GM21423 (cell line): ENCODE results near the gene GNAI3.

ENCODE experiments used
- ATAC-seq: cut with Tn5 transposase; IDR thresholded peaks from one replicate; pipeline ENCODE4 v1.9.1; 2021; ENCODE audit warnings: mild to moderate bottlenecking, moderate library complexity; ENCODE audit not compliant: unreplicated experiment

GNAI3 gene

DNA sequence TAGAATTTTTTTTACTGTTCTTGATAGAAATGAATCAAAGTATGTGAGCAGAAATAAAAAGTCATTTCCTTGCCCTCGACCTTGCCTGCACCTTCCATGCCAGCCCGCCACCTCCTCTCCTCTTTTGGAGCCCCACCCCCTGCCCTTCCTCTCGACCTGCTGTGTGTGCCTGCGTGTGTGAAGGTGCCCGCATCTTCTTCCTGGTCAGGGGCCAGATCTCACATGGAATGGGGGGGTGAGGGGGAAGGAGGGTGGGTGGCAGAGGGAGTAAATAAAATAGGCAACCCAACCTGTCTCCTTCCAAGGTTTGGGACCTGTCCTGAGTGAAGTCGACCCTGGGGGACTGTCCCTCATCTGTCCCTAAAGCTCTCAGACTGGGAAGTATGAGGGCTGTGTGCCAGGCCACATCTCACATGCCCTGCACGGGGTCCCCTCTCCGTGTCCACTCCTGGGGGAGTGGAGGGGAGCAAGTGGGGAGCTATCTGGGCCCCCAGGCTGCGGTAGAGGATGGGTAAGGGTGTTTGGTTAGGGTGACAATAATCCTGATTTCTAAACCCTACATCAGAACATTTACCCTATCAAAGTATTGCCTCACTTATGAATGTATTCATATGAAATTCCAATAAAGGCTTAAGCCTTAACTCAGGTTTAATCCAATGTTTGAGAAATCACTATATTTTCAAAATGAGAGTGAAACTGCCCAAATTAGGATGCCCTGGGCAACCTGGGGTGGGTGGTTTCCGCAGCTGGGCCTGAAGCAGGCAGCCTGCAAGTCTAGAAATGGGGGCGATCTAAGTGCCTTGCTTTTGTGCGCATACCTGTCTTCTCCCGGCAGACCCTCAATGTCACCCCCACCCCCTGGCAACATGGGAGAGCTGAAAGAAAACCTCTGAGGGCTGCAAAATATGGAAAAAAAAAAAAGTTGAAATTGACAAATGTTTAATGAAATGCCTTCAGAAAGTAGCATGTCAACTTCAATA is 86.6 kb downstream of the GNAI3 start:
- ATAC-seq: no peak

DNA sequence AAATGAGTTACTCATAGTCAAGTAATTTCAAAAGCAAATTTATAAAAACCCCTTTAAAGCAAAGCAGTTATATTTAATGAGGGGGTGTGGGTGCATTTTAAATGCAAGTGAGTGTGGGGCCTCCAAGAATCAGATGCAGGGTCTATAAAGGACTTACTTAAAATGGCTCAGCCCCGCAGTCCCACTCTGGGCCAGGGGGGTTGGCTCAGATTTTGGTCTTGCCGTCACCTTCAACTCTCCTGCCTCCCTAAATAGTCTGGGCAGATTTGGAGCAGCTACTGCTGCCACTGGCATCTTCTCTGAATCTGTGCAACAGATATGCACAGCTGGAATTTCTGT is 87.4 kb downstream of the GNAI3 start:
- no peak for ATAC-seq

DNA sequence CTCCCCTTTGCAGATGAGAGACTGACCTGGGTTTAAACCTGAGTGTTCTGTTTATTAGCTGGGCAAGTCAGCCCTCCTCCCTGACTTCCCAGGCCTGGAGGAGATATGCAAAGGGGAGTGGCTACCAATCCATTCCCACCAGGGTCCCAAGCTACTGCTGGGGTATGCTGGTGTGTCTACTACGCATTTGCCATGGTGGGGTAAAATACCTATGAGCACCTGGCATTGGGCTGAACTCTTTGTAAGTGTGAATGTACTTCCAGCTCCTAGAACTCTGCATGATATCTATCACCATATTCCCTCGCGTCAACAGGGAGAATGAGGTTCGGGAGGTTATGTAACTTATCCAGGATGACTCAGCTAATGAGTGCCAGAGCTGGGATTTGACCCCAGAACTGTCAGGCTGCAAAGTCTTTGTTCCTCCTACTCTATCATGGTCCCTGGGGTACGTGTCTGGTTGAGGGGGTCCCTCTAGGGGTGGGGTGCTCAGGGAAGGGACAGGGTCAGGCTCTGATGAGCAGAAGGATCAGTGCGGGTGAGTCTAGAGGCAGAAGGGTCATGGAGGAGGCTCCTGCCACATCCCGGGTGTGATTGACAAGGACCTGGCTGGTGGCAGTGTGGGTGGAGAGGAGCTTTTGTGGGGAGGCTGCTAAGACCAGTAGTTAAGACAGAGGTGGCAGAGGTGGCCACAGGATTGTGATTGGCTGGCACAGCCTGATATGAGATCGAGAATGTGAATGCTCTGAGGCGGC is 88.0 kb downstream of the GNAI3 start:
- ATAC-seq: no peak

DNA sequence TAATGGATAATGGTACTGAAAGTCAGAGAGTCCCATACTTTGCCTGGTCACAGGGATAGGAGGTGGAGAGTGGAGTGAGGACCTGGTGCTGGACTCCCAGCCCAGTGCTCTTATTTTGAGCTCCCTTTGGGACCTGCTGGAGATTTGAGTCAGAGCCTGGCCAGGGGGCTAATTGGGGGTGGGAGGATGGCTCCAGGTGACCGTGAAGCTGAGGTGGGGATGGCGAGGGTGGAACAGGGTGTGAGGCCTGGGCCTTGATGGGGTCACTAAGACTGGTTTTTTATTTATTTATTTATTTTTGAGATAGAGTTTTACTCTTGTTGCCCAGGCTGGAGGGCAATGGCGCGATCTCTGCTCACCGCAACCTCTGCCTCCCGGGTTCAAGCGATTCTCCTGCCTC is 89.0 kb downstream of the GNAI3 start:
- ATAC-seq: no peak

DNA sequence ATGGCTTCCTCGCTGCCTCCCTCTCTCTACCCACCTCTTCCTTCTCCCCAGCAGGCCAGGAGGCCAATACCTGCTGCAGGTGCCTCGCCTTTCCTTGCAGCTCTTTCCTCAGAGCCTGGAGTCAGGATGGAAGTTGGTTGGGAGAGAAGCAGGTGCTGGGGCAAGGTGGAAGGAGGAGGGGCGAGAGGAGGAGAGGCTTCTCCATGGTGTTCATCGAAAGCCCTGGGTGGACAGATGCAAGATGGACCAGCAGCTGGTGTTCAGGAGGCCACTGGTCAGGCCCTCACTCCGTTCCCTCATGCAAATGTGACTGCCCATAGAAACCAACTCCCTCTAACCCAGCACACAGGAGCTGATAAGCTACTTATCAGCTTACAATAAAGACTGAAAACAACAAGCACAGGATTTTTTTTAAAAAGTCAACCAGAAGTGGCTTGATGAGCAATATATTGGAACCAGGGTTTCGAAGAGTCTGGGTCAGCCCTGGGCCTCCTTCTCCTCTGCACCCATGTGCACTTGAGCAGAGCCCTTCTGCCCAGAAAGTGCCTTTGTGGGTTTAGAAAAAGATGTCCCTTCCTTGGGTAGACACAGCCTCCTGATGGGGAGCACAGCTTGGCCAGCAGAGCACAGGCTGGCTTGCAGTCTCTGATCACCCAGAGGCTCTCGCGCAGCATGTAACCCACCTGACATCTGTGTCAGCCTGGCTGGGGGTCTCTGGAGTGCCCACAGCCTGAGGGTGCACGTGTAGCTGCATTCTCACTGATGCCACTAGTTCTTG is 90.8 kb downstream of the GNAI3 start:
- ATAC-seq: no peak

DNA sequence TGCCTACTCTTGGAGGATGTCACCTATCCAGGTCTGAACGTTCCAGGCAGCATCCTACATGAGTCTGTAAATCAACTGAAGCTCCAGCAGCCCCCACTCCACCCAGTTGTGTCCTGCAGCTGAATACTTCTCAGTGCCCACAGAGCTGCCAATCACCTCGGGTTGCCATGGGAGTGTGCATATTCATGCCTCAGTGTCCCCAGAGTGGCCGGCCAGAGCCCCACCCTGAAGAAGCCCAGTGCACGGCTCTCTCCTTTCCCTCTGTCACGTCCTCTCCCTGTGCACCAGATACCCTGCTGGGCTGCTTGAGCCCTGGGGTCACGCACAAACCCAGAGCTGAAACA is 91.4 kb downstream of the GNAI3 start:
- ATAC-seq: no peak

DNA sequence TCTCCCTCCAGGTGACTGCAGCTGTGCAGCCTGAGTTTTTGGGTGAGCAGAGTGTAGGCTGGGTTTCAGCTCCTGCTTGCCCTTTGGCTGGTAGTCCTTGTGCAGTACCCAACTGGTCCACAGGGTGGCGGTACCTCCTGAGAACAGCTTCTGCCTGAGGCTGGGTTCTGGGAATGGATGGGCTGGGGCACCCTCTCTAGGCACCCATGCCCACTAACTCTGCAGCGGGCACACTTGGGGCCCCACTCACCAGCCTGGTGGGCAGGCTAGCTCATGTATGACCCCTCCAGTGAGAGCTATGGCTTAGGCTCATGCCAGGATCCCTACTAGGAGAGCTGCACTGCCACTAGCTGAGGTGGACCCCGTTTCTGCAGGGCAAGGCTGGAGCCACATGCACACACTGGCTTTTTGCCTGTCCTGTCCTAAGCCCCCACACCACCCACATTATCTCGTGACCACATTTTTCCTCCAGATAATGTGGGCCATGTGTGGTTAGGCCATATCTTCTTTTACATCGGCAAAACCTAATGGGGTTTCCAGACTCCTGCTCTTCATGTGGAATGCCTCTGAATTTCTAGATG is 92.0 kb downstream of the GNAI3 start:
- ATAC-seq: peak; percentile 51

DNA sequence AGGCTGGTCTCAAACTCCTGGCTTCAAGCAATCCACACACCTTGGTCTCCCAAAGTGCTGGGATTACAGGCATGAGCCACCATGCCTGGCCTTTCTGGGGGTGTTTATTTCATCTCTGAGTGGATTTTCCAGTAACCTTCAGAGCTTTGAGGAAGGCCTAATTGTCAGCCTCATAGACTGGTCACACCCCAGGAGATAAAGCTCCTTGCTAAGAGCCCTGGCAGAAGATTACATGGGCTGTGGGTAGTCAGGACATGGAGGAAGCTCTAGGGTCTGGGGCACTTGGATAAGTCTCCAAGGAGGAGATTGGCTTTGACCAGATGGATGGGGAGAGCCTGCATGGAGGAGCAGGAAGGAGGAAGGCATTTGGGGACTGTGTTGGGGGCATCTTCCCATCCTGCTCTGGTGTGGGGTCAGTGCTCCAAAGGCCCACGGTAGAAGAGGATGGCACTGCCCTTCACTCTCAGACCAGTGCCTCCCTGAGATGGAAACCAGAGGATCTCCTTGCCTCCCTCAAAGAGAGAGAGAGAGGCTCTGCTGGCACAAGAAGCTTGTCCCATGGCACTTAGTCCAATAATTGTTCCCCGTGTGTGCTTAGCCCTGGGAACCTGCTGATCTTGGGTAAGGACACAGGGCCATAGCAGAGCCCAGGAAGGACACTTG is 92.8 kb downstream of the GNAI3 start:
- no peak for ATAC-seq

DNA sequence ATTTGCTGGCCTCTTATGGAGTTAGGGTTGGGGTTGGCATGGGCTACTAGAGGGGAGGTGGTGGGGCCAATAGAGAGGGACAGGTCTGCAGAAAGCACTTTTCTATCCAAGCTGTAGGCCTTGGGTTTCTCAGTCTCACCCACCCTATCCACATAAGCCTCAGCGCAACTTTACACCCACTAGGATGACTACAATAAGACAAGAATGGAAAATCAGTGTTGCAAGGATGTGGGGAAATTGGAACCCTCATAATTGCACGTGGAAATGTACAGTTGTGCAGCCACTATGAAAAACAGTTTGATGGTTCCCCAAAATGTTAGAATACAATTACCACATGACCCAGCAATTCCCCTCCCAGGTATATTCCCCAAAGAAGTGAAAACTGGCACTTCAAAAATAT is 93.4 kb downstream of the GNAI3 start:
- ATAC-seq: no peak

DNA sequence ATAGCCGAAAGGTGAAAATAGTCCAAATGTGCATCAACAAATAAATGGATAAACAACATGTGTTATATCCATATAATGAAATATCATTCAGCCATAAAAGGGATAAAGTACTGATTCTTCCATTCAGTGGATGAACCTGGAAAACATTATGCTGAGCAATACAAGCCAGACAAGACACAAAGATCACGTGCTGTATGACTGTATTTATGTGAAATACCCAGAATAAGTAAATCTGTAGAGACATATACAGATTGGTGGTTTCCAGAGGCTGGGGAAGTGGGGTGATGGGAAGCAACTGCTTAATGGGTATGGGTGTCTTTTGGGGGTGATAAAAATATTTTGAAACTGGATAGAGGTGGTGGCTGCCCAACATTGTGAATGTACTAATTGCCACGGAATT is 94.2 kb downstream of the GNAI3 start:
- ATAC-seq: no peak

DNA sequence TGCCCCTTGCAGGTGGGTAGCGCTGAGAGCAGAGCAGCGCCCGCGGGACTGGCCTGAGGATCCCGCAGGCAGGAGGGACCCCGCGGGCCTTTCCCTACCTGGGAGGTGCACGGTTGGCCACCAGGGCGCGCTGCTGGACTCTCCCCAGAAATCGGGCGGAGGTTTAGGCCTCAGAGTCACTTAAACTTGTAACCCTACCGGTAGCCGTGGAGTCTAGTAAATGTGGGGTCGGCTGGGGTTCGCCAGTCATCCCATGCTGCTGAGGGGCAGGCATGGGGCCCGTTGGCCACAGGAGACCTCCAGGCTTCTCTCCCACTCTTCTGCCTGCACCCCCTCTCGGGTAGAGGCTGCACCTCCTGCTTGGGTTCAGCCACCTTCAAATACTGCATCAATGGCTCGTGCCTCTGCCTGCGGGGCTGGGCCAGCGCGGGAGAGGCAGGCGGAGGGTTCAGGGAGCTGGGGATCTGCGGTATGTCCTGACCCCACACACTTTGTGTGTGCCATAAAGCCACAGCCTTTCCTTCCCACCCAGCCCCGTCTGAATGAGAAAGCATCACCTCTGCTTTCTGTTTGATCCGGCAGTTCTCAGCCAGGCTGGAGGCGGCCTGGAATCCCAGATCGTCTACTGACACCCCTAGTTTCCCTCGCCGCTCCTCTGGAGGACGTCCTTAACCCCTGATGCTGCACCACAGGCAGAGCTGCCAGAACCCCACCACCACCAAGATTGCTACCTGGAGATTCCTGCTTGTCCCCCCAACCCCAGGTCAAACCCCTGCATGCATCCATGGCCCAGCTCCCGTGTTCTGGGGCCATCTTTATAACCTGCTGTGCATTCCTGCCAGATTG is 95.2 kb downstream of the GNAI3 start:
- ATAC-seq: peak; percentile 88

DNA sequence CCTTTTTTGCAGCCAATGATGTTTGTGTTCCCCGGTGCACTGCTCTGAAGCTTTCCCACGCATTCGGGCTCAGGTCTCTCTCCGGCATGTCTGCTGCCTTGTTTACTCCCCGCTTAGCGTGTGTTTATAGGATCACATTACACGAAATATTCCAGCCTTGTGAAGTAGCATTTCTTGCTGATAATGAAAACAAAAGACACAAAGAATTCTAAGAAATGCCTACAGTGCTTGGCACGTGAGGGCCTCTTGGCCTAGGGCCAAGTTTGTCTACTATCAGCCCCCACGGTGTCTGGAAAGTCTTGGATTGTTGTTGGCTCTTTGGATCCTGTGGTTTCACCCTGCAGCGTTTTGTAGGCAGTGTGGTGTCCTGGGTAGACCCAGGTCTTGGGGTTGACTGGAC is 96.3 kb downstream of the GNAI3 start:
- no peak for ATAC-seq

DNA sequence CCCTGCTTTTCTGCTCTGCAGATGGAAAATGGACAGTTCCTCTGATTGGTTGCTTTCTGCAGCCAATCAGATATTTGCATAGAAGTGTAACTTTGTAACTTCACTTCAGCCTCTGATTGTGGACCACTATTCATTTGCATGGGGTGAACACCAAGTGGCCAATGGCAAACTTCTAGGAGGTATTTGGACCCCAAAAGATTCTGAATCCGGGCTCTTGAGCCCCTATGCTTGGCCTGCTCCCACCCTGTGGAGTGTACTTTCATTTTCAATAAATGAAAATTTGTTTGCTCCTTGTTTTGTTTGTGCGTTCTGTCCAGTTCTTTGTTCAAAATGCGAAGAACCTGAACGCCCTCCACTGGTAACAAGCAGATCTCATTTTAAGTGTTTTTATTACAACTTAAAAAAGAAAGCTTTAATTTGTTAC is 101.1 kb downstream of the GNAI3 start:
- ATAC-seq: no peak

DNA sequence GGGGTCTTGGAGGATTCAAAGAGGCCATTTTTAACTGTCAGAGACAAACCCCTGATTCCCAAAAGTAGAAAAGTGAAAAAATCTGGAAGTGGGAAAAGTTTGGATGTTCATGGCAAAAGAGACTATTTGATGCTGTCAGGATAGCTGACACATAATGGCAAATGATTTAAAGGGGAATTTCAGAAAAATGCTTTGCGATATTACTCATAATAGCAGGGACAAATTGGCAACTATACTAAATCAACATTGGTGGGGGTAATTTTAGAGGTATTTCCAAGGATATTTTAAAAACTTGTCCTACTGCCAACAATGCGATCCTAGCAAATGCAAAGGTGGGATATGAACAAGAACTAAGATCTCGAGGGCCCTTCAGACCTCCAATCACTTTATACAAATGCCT is 102.2 kb downstream of the GNAI3 start:
- no peak for ATAC-seq

DNA sequence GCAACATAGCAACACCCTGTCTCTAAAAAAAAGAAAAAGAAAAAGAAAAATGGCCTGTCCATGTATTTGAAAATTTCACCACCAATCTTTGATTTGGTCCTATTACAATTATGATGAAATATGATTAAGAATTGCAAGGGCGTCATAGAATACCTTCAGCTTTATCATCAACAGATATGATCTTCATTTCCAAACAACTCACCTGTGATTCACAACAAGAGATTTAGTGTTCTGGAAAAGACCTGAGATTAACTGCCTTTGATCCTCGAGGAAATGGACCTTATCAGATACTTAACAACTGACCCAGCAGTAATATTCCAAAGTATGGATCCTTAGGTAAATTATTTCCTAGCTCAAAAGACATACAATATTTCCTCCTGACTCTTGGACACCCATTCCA is 104.0 kb downstream of the GNAI3 start:
- ATAC-seq: no peak

DNA sequence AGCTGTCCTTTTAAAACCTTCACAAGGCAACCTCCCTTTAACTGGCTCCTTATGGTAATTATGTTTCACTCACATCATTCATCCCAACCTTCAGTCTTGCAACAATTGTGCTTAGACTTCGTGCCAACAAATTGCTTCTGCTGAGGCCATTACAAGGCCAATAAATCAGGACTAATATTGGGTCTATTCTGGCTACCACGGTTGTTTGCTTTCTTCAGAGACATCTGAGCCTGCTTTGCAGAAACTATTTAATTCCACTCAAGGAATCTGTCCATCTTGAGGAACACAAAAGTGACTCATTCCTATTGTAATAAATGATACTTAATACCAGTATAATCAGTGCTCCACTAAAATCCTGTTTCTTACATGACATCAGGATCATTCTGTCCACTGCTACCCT is 104.9 kb downstream of the GNAI3 start:
- ATAC-seq: no peak

DNA sequence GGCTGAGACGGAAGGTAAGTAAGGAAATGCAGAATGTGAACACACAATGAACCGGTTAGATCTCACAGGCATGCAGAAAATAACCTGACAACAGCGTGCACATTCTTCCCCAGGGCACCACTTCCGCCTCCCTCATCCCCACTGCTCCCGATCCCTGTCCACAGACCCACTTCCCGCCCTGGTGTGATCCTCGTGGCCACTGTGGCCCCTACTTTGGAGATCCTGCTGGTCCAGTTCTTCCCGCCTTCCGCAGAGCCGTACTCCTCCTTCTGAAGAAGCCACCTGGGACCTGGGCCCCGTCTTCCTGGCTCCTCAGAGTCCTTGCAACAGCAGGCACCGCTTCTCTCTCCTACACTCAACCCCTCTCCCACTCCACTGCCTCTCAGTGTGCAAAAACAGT is 106.1 kb downstream of the GNAI3 start:
- no peak for ATAC-seq

DNA sequence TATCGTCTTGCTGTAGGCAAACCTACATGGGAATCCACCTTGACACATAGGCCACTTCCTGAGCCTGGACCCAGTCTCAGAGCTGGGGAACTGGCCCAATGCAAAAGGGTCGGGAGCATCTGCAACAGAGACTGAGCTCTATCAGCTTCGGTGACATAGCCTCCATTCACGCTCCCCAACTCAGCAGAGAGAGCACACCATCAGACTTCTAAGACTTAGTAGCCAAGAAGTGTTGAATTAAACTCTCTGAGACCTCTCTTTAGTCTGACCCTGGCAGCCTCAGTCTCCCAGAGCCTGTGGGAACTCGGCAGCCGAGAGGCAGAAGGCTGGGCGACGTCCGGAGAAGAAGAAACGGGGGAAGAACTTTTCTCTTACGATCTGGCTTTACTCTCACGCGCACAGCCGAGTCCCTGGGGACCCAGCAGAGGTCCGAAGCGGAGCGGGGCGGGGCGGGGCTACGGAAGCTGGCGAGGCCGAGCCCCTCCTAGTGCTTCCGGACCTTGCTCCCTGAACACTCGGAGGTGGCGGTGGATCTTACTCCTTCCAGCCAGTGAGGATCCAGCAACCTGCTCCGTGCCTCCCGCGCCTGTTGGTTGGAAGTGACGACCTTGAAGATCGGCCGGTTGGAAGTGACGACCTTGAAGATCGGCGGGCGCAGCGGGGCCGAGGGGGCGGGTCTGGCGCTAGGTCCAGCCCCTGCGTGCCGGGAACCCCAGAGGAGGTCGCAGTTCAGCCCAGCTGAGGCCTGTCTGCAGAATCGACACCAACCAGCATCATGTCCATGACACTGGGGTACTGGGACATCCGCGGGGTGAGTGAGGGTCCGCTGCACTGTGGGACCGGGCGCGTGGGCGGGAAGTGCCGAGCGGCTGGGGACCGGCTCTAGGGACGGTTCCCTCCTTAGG is 107.5 kb downstream of the GNAI3 start, which contains the start of gene GSTM4:
Gene GSTM4, plus strand, starts transcription at position 485 of the 905 bp plus-strand sequence. Its CDS starts 291 bp downstream, at position 776.
- ATAC-seq: peak; percentile 94

DNA sequence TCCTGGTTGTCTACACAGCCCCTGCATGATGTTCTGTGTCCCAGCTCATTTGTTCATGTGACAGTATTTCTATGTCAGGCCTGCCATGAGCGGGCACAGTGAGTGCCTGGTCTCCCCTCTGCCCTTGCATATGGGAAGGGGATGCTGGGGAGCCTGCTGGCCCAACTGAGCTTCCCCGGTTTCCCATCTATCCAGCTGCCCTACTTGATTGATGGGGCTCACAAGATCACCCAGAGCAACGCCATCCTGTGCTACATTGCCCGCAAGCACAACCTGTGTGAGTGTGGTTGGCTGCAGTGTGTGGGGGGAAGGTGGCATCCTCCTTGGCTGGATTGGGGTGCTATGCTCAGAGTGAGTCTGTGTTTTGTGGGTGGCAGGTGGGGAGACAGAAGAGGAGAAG is 109.0 kb downstream of the GNAI3 start:
- no peak for ATAC-seq
